Stimulated activated CD4-positive, alpha-beta T cell treated with anti-CD3 and anti-CD28 coated beads, Interleukin-4, amount 100 ng/mL, for 1 hour (primary cell): ENCODE data around the gene LBP.
A peak's percentile ranks its signal among the peaks of the same experiment; 100 is the strongest.
"Not testable (repeated sequence)": the region's sequence is repeated elsewhere in the genome, so short reads cannot be mapped to it uniquely, and the experiment has no call there.

Experiments
- DNase-seq: peaks from one replicate; pipeline ENCODE4 v3.0.0-alpha.2; 2020

The LBP gene

GRCh38 chr20:38346247-38346651 is at the start of gene LBP:
Gene LBP, plus strand, starts transcription at chr20:38346482. Its CDS starts 35 bp downstream, at chr20:38346517.
- no peak for DNase-seq

DNA sequence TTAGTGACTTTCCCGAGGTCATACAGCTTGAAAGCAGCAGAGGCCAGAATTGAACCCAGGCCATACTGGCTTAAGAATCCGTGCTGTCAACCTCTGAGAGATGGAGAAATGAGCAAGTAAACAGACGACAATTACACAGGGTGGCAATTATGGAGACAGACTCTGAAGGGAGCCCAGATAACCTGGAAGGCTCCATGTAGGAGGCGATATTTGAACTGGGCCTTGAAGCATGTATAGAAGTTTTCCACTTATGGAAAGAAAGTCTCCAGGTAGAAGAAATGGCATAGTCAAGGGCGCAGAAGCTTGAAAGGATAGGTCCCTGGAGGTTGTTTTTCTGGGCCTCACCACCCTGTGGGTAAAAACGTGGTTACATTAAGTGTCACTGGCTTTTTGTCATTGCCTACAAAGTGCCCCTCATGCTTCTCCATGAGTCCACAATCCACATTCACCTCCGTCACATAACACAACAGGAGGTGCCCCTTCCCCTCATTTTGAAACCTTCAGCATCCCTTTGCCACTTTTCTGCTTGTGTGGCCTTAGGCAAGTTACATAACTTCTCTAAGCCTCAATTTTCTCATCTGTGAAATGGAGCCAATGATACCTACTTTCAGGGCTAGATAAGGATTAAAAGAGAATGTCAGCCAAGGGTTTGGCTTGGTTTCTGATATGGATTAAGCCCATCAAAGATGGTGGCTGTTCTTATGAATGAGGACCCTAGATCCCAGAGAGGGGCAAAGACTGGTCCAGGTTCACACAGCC is 48.2 kb upstream of the LBP start:
- no peak for DNase-seq

DNA sequence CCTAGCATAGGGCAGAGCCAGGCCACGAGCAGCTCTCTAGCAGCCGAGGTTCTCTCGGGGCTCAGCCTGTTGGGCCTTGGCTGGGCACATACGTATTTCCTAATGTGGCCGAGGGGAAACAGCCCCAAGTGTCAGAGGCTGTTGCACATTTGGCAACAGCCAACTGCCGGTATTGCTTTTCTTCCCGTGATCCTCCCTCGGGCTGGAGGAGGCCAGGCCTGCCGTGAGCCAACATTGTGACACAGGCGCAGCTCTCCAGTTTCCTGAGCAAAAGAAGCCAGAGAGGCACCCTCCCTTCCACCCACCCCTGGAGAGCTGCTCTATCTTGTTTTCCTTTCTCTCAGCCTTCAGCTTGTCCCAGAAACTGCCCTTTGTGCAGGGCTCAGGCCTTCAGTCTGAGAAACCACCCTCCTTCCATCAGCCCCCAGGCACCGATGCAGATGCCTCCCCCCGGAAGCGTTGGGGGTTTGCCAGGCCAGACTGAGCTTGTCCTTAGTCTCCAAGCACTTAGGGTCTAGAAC is 47.5 kb upstream of the LBP start:
- DNase-seq: no peak

GRCh38 chr20:38299963-38300362 is 46.3 kb upstream of the LBP start:
- DNase-seq: no peak

DNA sequence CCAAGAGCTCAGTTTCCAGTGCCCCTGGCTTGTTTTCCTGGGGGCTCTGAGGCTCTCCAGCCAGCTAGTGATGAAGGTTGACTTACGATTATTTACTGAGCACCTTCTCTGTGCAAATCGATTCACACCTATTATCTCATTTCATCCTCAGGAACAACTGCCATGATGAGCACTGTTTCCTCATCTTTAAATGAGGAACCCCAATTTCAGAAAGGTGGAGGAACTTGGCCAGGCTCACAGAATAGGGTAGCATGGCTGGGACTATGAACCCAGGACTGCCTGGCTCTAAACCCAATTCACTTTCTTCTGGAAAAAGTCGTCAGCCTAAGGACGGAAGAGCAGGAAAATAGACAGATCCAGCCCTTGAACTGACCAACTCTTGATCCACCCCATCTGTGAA is 45.8 kb upstream of the LBP start:
- DNase-seq: no peak

DNA sequence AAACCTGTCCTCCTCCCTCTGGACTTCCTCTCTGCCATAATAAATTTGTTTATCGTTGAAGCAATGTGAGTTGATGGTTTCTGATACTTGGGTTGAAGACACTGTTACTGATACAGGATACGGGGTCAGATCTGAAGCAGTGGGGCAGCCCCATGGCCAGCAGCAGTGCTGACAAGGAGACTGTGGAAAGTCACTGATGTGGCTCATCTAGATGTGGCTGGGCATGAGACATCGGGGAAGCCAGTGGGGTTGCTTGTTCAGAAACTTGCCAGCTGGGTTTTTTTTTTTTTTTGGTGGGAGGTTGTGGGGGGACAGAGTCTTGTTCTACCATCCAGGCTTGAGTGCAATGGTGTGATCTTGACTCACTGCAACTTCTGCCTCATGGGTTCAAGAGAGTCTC is 45.0 kb upstream of the LBP start:
- no peak for DNase-seq

DNA sequence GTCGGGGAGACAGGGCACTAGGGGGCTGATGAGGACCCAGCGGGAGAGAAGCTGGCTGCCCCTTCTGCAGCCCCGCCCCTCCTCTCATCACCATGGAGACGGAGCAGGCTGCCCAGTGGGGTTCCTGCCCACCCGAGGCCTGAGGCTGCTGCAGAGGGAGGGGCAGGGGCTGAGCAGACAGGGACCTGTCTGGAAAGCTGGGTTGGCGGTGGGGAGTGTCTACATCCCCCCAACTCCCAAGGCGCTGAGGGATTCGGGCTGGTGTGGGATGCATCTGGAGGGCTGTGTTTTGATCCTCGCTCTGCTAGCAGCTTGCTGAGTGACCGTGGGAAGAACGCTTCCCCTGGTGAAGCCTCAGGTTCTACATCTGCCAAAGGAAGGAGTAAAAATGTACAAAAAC is 43.5 kb upstream of the LBP start:
- no peak for DNase-seq

- DNase-seq: no peak
Observed at GRCh38 chr20:38303908-38304379, 42.3 kb upstream of the LBP start, which contains the start of gene BPI. Gene BPI, plus strand, starts transcription at chr20:38304156. Its CDS starts 68 bp downstream, at chr20:38304224.

GRCh38 chr20:38304845-38305447 is 41.3 kb upstream of the LBP start:
- peak; percentile 7 for DNase-seq

DNA sequence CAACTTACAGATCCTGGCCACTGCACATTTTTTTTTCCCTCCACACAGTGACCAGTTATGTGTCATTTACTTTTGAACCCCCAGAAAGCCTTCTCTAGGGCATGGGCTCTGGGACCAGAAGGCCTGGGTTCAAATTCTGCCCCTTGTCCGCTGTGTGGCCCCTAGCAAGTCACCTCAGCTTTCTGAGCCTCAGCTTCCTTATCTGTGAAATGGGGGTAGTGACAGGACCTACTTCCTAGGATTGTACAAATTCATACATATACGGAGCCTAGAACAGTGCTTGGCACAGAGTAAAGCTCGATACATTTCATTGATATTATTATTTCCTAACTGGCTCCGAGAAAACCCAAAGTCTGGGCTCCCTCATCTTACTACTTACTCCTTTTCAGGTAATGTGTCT is 40.7 kb upstream of the LBP start:
- no peak for DNase-seq

- no peak for DNase-seq
Observed at GRCh38 chr20:38306379-38306778, 39.9 kb upstream of the LBP start.

- no peak for DNase-seq
Observed at GRCh38 chr20:38307371-38308046, 38.8 kb upstream of the LBP start.

DNA sequence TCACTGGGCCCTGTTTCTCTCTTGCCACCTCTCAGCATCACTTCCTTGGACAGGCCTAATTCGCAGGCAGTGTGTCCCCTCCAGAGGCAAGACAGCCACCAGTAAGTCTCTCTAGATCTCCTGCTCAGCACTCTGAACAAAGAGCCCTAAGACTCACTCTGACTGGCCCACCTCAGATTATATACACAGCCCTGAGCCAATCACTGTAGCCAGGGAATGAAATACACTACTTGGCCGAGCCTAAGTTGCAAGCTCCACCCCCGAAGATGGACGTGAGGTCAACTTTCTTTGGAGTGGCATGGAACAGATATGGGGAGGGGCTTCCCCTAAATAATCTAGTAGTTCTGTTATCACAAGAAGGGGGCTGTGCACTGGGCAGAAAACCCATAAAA is 38.2 kb upstream of the LBP start:
- DNase-seq: no peak

DNA sequence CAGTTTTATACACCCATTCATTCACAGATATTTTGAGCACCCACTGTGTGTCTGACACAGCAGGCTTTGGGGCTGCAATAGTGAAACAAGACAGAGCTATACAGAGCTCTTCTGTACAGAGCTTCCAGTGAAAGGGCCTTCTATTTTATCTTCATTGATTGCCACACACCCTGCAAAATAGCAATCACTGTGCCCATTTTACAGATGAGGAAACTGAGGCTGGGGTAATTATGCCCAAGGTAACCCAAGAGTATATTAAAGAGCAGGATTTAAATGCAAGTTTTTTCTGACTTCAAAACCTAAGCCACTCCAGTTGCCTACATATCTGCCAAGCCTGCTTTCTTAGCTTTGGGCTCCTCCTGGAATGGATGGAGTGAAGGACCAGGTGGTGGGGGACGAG is 37.8 kb upstream of the LBP start:
- no peak for DNase-seq

DNA sequence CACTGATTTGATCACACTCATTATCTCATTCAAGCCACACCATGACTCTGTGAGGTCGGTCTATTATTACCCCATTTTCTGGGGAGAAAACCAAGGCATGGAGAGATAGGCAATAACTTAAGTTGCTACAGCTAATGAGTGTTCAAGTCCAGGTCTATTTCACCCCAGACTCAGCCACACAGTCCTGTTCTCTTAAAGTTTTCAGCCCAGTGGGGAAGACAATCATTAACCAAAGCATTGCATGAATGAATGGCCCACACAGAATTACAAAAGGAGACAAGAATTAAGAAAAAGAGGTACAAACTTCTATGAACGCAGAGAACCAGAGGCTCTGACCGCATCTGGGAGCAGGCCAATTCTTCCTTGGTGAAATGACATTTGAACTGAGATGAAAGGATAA is 35.2 kb upstream of the LBP start:
- no peak for DNase-seq

DNA sequence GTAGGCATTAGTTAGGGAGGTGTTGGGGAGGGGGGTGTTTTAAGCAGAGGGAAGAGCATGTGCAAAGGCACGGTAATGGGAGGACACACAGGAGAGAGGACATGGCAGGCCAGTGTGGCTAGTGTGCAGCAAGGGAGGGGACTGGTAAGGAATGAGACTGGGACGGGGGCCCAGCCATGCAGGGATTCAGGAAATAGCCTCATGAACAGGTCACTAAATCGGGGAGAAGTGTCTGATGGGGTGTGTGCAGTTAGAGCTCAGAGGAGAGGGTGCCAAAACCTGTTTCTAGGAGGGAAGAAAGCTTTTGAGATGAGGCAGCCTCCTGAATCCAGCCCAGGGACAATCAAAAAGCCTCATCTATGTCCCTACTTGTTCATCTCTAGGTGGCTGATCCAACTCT is 34.8 kb upstream of the LBP start:
- no peak for DNase-seq

DNA sequence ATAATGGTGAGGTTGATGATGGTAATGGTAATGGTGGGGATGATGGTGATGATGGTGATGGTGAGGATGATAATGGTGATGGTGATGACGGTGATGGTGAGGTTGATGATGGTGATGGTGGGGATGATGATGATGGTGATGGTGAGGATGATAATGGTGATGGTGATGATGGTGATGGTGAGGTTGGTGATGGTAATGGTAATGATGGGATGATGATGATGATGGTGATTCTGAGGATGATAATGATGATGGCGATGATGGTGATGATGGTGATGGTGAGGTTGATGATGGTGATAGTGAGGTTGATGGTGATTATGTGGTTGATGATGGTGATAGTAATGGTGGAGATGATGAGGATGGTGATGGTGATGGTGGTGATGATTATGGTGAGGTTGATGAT is 32.6 kb upstream of the LBP start:
- DNase-seq: no peak

- not testable (repeated sequence) for DNase-seq
Observed at GRCh38 chr20:38314350-38314749, 31.9 kb upstream of the LBP start.

DNA sequence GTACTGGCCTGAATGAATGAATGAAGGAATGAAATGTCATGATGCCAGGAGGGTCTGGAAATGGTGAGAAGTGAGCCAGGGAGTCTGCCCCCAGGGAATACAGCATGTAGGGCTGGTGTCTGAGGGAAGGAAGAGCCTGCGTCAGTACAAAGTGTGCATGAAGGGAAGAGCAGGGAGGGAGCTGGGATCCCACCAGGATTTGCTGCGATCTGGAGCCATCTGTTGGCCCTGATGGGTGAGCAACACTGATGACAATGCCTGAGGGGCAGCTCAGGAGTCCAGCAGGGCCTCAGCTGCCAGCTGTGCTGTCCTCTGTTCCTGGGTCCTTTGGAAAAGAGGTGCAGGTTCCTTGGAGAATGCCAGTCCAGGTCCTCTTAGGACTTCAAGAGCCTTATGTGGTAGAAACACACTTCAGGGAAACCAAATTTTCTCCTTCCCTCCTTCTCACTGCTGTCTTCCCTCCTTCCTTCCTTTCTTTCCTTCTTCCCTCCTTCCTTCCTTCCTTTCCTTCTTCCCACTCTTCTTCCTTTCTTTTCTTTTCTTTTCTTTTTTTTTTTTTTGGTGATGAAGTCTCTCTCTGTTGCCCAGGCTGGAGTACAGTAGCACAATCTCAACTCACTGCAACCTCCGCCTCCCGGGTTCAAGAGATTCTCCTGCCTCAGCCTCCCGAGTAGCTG is 30.9 kb upstream of the LBP start:
- no peak for DNase-seq

DNA sequence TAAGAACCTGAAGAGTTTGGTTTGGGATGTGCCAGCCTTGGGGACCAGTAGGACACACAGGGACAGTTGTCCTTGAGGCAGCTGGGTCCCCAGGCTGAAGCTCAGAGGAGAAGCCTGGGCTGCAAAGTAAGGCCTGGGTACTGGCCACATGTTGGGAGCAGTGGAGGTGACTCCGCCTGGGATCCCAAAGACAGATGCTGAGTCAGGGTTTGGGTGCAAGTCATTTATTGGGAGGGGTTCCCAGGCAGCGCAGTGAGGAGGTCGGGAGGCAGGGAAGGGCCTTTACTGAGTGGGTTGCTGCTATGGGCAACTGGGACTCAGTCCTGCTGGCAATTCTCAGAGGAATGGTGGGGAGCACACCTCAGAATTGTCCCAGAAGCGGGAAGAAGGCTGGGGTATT is 29.9 kb upstream of the LBP start:
- no peak for DNase-seq

- no peak for DNase-seq
Observed at GRCh38 chr20:38317422-38317821, 28.9 kb upstream of the LBP start.

DNA sequence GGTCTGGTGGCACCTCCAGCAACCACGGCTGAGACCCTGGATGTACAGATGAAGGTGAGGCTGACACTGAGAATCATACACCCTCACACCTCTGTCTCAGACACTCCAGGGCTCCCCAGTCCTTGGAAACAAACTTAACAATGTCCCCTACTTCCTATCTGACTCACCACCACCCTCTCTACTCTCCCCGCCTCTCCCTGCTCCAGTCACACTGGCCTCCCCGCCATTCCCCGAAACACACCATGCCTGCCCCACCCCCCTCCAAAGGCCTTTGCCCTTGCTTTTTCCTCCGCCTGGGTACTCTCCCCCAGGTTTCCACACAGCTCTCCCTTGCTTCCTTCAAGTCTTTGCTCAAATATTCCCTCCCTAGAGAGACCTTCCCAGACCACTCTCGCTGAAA is 26.1 kb upstream of the LBP start:
- no peak for DNase-seq

- DNase-seq: no peak
Observed at GRCh38 chr20:38321959-38322598, 24.2 kb upstream of the LBP start.
